K562 (cell line): ENCODE data around the gene NXF1. TPM values are rescaled to one million over a fixed set of nuclear protein-coding genes. Genes with fewer than 3 reads are reported as not detected.
A peak's percentile ranks its signal among the peaks of the same experiment; 100 is the strongest.

Experiments
- ATF1 ChIP-seq, 2 experiments: fragments of 450-650 bp in 1 of 2; IDR thresholded peaks; 2 replicates each; pipeline ENCODE4 v1.6.1; 2016; ENCODE audit warnings: missing compliant biosample characterization in 1 of 2, missing genetic modification characterization in 1 of 2
- BCL6 ChIP-seq: fragments of 250-450 bp; sonication (Bioruptor Pico); IDR thresholded peaks from 2 replicates; pipeline ENCODE4 v1.4.0; 2020
- GATAD2A ChIP-seq: fragments of 450-650 bp; IDR thresholded peaks from 2 replicates; pipeline ENCODE4 v1.6.1; 2017
- HDAC6 ChIP-seq: IDR thresholded peaks from 2 replicates; pipeline ENCODE4 v1.6.1; 2012; ENCODE audit warnings: low read depth, mild to moderate bottlenecking, control low read depth, inconsistent platforms, low read length, moderate library complexity
- HDGF ChIP-seq: fragments of 450-650 bp; IDR thresholded peaks from 2 replicates; pipeline ENCODE4 v1.6.1; 2016
- JUN ChIP-seq, 2 experiments: sonication (generic) in 1 of 2; formaldehyde crosslinking in 1 of 2; IDR thresholded peaks; 2 replicates each; pipeline versions ENCODE4 v1.6.1 to v1.8.0; 2012 to 2022; ENCODE audit warnings: borderline replicate concordance in 2 of 2, mild to moderate bottlenecking in 2 of 2, improper control_type of control experiment in 1 of 2, low read depth in 1 of 2, low read length in 1 of 2, missing genetic modification reagents in 1 of 2
- LCOR ChIP-seq: sonication (generic); formaldehyde crosslinking; IDR thresholded peaks from 2 replicates; pipeline ENCODE4 v1.8.0; 2022; ENCODE audit warnings: mild to moderate bottlenecking, missing genetic modification reagents
- LEF1 ChIP-seq: fragments of 450-650 bp; IDR thresholded peaks from 2 replicates; pipeline ENCODE4 v1.6.1; 2016; ENCODE audit warnings: mild to moderate bottlenecking
- NCOA4 ChIP-seq: fragments of 450-650 bp; IDR thresholded peaks from 2 replicates; pipeline ENCODE4 v1.6.1; 2018; ENCODE audit warnings: mild to moderate bottlenecking; ENCODE audit not compliant: partially characterized antibody
- NCOA6 ChIP-seq: fragments of 450-650 bp; IDR thresholded peaks from 2 replicates; pipeline ENCODE4 v1.6.1; 2017; ENCODE audit warnings: mild to moderate bottlenecking
- NELFE ChIP-seq: IDR thresholded peaks from 2 replicates; pipeline ENCODE4 v1.6.1; 2011; ENCODE audit warnings: mild to moderate bottlenecking; ENCODE audit not compliant: insufficient read depth, insufficient read length
- SMAD1 ChIP-seq: fragments of 150-350 bp; IDR thresholded peaks from 2 replicates; pipeline ENCODE4 v1.6.1; 2014; ENCODE audit warnings: low read length, low read depth; ENCODE audit not compliant: partially characterized antibody
- SMC3 ChIP-seq: conservative IDR thresholded peaks from 2 replicates; pipeline ENCODE4 v1.6.1; 2011; ENCODE audit warnings: low read depth, low read length, improper control_type of control experiment; ENCODE audit not compliant: insufficient read depth
- TCF7 ChIP-seq: sonication (generic); IDR thresholded peaks from 2 replicates; pipeline ENCODE4 v1.6.1; 2016; ENCODE audit warnings: antibody characterized with exemption, borderline replicate concordance
- THRAP3 ChIP-seq: fragments of 450-650 bp; IDR thresholded peaks from 2 replicates; pipeline ENCODE4 v1.6.1; 2016; ENCODE audit warnings: mild to moderate bottlenecking, inconsistent platforms, borderline replicate concordance
- WHSC1 ChIP-seq: IDR thresholded peaks from one replicate; pipeline ENCODE4 v1.6.1; 2012; ENCODE audit warnings: low read length, control low read depth, inconsistent platforms
- ZC3H11A ChIP-seq: IDR thresholded peaks from 2 replicates; pipeline ENCODE4 v1.6.1; 2012; ENCODE audit warnings: low read depth, low read length, improper control_type of control experiment
- ZFP30 ChIP-seq: fragments of 250-450 bp; sonication (Bioruptor Pico); IDR thresholded peaks from 2 replicates; pipeline ENCODE4 v1.8.0; 2022; ENCODE audit warnings: moderate library complexity, mild to moderate bottlenecking, inconsistent platforms, borderline replicate concordance
- ZNF639 ChIP-seq, 2 experiments: fragments of 200-800 bp in 1 of 2; sonication (Bioruptor generic) in 1 of 2; sonication (generic) in 1 of 2; formaldehyde crosslinking in 1 of 2; IDR thresholded peaks in 1 of 2; conservative IDR thresholded peaks in 1 of 2; 2 replicates each; pipeline versions ENCODE4 v1.5.0 to v1.6.1; 2016 to 2020; ENCODE audit warnings: missing compliant biosample characterization in 1 of 2, missing genetic modification characterization in 1 of 2, missing genetic modification reagents in 1 of 2
- ZNF76 ChIP-seq: fragments of 250-450 bp; sonication (Bioruptor Pico); IDR thresholded peaks from 2 replicates; pipeline ENCODE4 v1.4.0; 2020; ENCODE audit warnings: mild to moderate bottlenecking, moderate library complexity, borderline replicate concordance
- polyA plus RNA-seq, 8 experiments: library from polyadenylated mRNA; depleted of rRNA in 4 of 8; stranded (reverse) in 5 of 8; unstranded in 3 of 8; fragments of >200 nt; fragmentation: Nextera tagmentation in 2 of 8; fragmentation: Illumina TruSeq in 1 of 8; extraction: Ambion mirVana in 2 of 8; extraction: Trizol in 1 of 8; gene quantifications; 2 replicates each; pipeline versions ENCODE4 v1.2.1 to v1.2.3, GENCODE V29; 2011 to 2014; ENCODE audit warnings: inconsistent platforms in 1 of 8, missing spikeins in 1 of 8
- total RNA-seq, 7 experiments: library from RNA; depleted of rRNA in 6 of 7; stranded (reverse); fragments of >200 nt in 6 of 7; fragmentation: Illumina TruSeq in 2 of 7; extraction: Trizol in 2 of 7; gene quantifications; 2 replicates each; pipeline versions ENCODE4 v1.2.1 to v1.2.3, GENCODE V29; 2011 to 2021; ENCODE audit warnings: low replicate concordance in 1 of 7
- TF ChIP-seq, protein P1 (sequence below): fragments of 450-650 bp; formaldehyde crosslinking; IDR thresholded peaks from 2 replicates; pipeline ENCODE4 v1.4.0; 2022; ENCODE audit warnings: missing genetic modification characterization
- TF ChIP-seq, protein P2 (sequence below): fragments of 250-450 bp; sonication (Bioruptor Pico); IDR thresholded peaks from 2 replicates; pipeline ENCODE4 v1.5.0; 2021
- TF ChIP-seq, protein P3 (sequence below): fragments of 450-650 bp; IDR thresholded peaks from one replicate; pipeline ENCODE4 v1.6.1; 2018; ENCODE audit warnings: mild to moderate bottlenecking, moderate library complexity; ENCODE audit not compliant: partially characterized antibody

Gene NXF1
- total and polyA plus RNA-seq, 9 of the 15 experiments (the other 6 are each of a cell fraction or from before 2014, with no cell fraction given) = 18.1 to 98.3 (median 35.8) TPM

GRCh38 chr11:62841361-62842170 is 36.3 kb upstream of the NXF1 start (continued):
- TF ChIP-seq HDGF (no peak), ATF1 (CRISPR knock-in tag; IDR thresholded peaks at IDR 0.05) (0 out of 2 replicates have a peak, but pooled peaks have one; percentile 21), ATF1 (tag; IDR thresholded peaks at IDR 0.05) (peak; percentile 87), JUN (IDR thresholded peaks at IDR 0.05; ENCODE audit: borderline replicate concordance, low read depth, low read length) (peak; percentile 5; the same call in 1 of the 2 replicates), JUN (CRISPR knock-in tag; IDR thresholded peaks at IDR 0.05; ENCODE audit: borderline replicate concordance) (peak; percentile 84; the same call in 1 of the 2 replicates), SMC3 (peak; percentile 12; the same call in 1 of the 2 replicates), ZC3H11A (0 out of 2 replicates have a peak, but pooled peaks have one; percentile 11), LCOR (CRISPR knock-in tag) (peak; percentile 98), GATAD2A (peak; percentile 98), SMAD1 (peak; percentile 100), NCOA4 (peak; percentile 99), NCOA6 (peak; percentile 89), WHSC1 (no peak), LEF1 (peak; percentile 97), BCL6 (CRISPR knock-in tag) (peak; percentile 94), THRAP3 (peak; percentile 99), TCF7 (peak; percentile 82; the same call in 1 of the 2 replicates), ZNF76 (peak; percentile 83; the same call in 1 of the 2 replicates), HDAC6 (peak; percentile 97), ZNF639 (CRISPR knock-in tag; conservative IDR thresholded peaks at IDR 0.05 in 1 of 2, IDR thresholded peaks at IDR 0.05 in 1 of 2) (peak in 1 of 2 experiments; percentile 85; a peak in 2 of 4 replicates), NELFE (no peak), ZFP30 (peak; percentile 100; the same call in 1 of the 2 replicates)
- TF ChIP-seq, protein P1, sequence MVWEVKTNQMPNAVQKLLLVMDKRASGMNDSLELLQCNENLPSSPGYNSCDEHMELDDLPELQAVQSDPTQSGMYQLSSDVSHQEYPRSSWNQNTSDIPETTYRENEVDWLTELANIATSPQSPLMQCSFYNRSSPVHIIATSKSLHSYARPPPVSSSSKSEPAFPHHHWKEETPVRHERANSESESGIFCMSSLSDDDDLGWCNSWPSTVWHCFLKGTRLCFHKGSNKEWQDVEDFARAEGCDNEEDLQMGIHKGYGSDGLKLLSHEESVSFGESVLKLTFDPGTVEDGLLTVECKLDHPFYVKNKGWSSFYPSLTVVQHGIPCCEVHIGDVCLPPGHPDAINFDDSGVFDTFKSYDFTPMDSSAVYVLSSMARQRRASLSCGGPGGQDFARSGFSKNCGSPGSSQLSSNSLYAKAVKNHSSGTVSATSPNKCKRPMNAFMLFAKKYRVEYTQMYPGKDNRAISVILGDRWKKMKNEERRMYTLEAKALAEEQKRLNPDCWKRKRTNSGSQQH = peak; percentile 100
- TF ChIP-seq, protein P2, sequence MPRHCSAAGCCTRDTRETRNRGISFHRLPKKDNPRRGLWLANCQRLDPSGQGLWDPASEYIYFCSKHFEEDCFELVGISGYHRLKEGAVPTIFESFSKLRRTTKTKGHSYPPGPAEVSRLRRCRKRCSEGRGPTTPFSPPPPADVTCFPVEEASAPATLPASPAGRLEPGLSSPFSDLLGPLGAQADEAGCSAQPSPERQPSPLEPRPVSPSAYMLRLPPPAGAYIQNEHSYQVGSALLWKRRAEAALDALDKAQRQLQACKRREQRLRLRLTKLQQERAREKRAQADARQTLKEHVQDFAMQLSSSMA = peak; percentile 98
- TF ChIP-seq, protein P3, sequence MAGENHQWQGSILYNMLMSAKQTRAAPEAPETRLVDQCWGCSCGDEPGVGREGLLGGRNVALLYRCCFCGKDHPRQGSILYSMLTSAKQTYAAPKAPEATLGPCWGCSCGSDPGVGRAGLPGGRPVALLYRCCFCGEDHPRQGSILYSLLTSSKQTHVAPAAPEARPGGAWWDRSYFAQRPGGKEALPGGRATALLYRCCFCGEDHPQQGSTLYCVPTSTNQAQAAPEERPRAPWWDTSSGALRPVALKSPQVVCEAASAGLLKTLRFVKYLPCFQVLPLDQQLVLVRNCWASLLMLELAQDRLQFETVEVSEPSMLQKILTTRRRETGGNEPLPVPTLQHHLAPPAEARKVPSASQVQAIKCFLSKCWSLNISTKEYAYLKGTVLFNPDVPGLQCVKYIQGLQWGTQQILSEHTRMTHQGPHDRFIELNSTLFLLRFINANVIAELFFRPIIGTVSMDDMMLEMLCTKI = no peak
